SK-N-SH (cell line): ENCODE data around the gene MYLK4.

Source experiments
- SMC3 ChIP-seq: IDR thresholded peaks from 2 replicates; pipeline ENCODE4 v1.6.1; 2012; ENCODE audit warnings: low read depth, low read length, improper control_type of control experiment
- TF ChIP-seq, protein P1 (sequence below): IDR thresholded peaks from 2 replicates; pipeline ENCODE4 v1.6.1; 2012; ENCODE audit warnings: mild to moderate bottlenecking, low read depth, low read length, moderate library complexity

DNA sequence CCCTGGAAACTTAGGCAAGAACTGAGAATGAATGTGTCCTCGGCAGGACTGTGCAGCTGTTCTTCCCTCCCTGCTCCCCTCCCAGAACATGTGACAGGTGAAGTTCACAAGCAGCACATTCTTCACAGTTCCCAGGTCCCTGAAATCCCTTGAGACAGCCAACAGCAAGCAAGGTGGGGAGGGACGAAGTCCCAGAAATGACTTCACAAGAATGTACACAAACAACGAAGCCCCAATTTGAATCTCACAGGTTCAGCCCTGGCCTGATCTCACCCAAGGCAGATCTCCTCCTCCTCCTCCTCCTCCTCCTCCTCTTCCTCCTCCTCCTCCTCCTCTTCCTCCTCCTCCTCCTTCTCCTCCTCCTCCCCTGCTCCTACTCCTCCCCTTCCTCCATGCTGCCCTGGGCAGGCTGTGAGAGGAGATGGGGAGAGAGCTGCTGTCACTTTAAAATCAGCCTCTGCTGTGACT is 46.9 kb upstream of the MYLK4 start:
- TF ChIP-seq, protein P1, sequence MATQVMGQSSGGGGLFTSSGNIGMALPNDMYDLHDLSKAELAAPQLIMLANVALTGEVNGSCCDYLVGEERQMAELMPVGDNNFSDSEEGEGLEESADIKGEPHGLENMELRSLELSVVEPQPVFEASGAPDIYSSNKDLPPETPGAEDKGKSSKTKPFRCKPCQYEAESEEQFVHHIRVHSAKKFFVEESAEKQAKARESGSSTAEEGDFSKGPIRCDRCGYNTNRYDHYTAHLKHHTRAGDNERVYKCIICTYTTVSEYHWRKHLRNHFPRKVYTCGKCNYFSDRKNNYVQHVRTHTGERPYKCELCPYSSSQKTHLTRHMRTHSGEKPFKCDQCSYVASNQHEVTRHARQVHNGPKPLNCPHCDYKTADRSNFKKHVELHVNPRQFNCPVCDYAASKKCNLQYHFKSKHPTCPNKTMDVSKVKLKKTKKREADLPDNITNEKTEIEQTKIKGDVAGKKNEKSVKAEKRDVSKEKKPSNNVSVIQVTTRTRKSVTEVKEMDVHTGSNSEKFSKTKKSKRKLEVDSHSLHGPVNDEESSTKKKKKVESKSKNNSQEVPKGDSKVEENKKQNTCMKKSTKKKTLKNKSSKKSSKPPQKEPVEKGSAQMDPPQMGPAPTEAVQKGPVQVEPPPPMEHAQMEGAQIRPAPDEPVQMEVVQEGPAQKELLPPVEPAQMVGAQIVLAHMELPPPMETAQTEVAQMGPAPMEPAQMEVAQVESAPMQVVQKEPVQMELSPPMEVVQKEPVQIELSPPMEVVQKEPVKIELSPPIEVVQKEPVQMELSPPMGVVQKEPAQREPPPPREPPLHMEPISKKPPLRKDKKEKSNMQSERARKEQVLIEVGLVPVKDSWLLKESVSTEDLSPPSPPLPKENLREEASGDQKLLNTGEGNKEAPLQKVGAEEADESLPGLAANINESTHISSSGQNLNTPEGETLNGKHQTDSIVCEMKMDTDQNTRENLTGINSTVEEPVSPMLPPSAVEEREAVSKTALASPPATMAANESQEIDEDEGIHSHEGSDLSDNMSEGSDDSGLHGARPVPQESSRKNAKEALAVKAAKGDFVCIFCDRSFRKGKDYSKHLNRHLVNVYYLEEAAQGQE: no peak
- TF ChIP-seq SMC3: no peak
